Keratinocyte (primary cell): ENCODE measurements around the gene SCN2B. TPM values are rescaled to one million over a fixed set of nuclear protein-coding genes. Genes with fewer than 3 reads are reported as not detected.

Source experiments
- DNase-seq: peaks from one replicate; pipeline ENCODE4 v3.0.0-alpha.2; 2011; ENCODE audit warnings: low read depth, missing footprints, low spot score
- FAIRE-seq: peaks from 2 replicates; lab custom pipeline; 2011; peaks lifted over from hg19 to GRCh38; lab: Jason Lieb, UNC
- H2AFZ ChIP-seq: 2 replicates; pipeline ENCODE4 v1.6.0; 2012; ENCODE audit warnings: low read length, control low read depth, inconsistent platforms; ENCODE audit not compliant: control insufficient read depth
- H3K27ac ChIP-seq: 2 replicates; pipeline ENCODE4 v1.5.1; 2011; ENCODE audit warnings: low read length; ENCODE audit not compliant: control insufficient read depth, insufficient read depth
- H3K27me3 ChIP-seq: 3 replicates; pipeline ENCODE4 v1.6.0; 2011; ENCODE audit warnings: low read length; ENCODE audit not compliant: control insufficient read depth, insufficient read depth; ENCODE audit errors: extremely low read depth
- H3K36me3 ChIP-seq, 2 experiments: 2 replicates in 1 of 2; 3 replicates in 1 of 2; pipeline ENCODE4 v1.5.1; 2011; ENCODE audit warnings: low read length in 2 of 2, mild to moderate bottlenecking in 1 of 2; ENCODE audit not compliant: control insufficient read depth in 2 of 2, insufficient read depth in 2 of 2; ENCODE audit errors: extremely low read depth in 1 of 2
- H3K4me1 ChIP-seq: 3 replicates; pipeline ENCODE4 v1.5.1; 2011; ENCODE audit warnings: low read length; ENCODE audit not compliant: control insufficient read depth, insufficient read depth; ENCODE audit errors: extremely low read depth
- H3K4me2 ChIP-seq: 3 replicates; pipeline ENCODE4 v1.6.0; 2011; ENCODE audit warnings: low read depth, low read length; ENCODE audit not compliant: control insufficient read depth, insufficient read depth; ENCODE audit errors: extremely low read depth
- H3K4me3 ChIP-seq, 3 experiments: fragments of 200-600 bp in 1 of 3; sonication (generic) in 1 of 3; 2 replicates in 2 of 3; 3 replicates in 1 of 3; pipeline ENCODE4 v1.5.1; 2011 to 2016; ENCODE audit warnings: low read length in 3 of 3, mild to moderate bottlenecking in 3 of 3, control low read depth in 2 of 3, inconsistent platforms in 1 of 3, low read depth in 1 of 3, mixed read lengths in 1 of 3, mixed run types in 1 of 3, moderate library complexity in 1 of 3; ENCODE audit not compliant: control insufficient read depth in 2 of 3, insufficient read depth in 2 of 3; ENCODE audit errors: extremely low read depth in 1 of 3
- H3K79me2 ChIP-seq: 2 replicates; pipeline ENCODE4 v1.6.0; 2012; ENCODE audit warnings: low read length; ENCODE audit not compliant: control insufficient read depth, insufficient read depth
- H3K9ac ChIP-seq: 3 replicates; pipeline ENCODE4 v1.6.0; 2011; ENCODE audit warnings: low read length; ENCODE audit not compliant: control insufficient read depth, insufficient read depth; ENCODE audit errors: extremely low read depth
- H3K9me1 ChIP-seq: 3 replicates; pipeline ENCODE4 v1.6.0; 2011; ENCODE audit warnings: low read length; ENCODE audit not compliant: control insufficient read depth, insufficient read depth; ENCODE audit errors: extremely low read depth
- H3K9me3 ChIP-seq: 2 replicates; pipeline ENCODE4 v1.5.1; 2012; ENCODE audit warnings: low read depth, low read length; ENCODE audit not compliant: control insufficient read depth
- H4K20me1 ChIP-seq: 3 replicates; pipeline ENCODE4 v1.6.0; 2011; ENCODE audit warnings: low read length; ENCODE audit not compliant: control insufficient read depth, insufficient read depth; ENCODE audit errors: extremely low read depth
- EZH2 ChIP-seq: IDR thresholded peaks from one replicate; pipeline ENCODE4 v1.6.1; 2012; ENCODE audit warnings: inconsistent platforms, mild to moderate bottlenecking, low read length, moderate library complexity
- dilution Hi-C: fragments of 300-500 bp; cut with MboI; formaldehyde crosslinking; loops from one replicate; pipeline ENCODE4 v1.7.0; 2020; ENCODE audit warnings: low sequenced_read_pairs; ENCODE audit not compliant: extremely low pct_ligation_motif_present
- polyA plus RNA-seq, 5 experiments: library from polyadenylated mRNA; depleted of rRNA in 3 of 5; stranded (reverse) in 3 of 5; stranded (forward) in 1 of 5; unstranded in 1 of 5; fragments of >200 nt; gene quantifications; 1 replicate in 1 of 5; 2 replicates in 3 of 5; 3 replicates in 1 of 5; pipeline versions ENCODE4 v1.2.1 to v1.2.3, GENCODE V29; 2011 to 2012; ENCODE audit warnings: missing spikeins in 2 of 5, low read depth in 1 of 5, low replicate concordance in 1 of 5
- TF ChIP-seq, protein P1 (sequence below), 3 experiments: IDR thresholded peaks in 1 of 3; conservative IDR thresholded peaks in 1 of 3; optimal IDR thresholded peaks in 1 of 3; 2 replicates in 2 of 3; 3 replicates in 1 of 3; pipeline versions ENCODE3 to v1.5.1; 2011; ENCODE audit warnings: low read length in 3 of 3, mild to moderate bottlenecking in 3 of 3, moderate library complexity in 2 of 3, control low read depth in 1 of 3, inconsistent platforms in 1 of 3; ENCODE audit not compliant: insufficient read depth in 2 of 3; ENCODE audit errors: extremely low read depth in 1 of 3

Gene SCN2B
- polyA plus RNA-seq, 1 donor (not counting 4 experiments of a cell fraction or from before 2014, with no cell fraction given): 0.56 TPM

- no peaks in the 10 kb centered on the region for H3K4me1 ChIP-seq
- TF ChIP-seq, protein P1, sequence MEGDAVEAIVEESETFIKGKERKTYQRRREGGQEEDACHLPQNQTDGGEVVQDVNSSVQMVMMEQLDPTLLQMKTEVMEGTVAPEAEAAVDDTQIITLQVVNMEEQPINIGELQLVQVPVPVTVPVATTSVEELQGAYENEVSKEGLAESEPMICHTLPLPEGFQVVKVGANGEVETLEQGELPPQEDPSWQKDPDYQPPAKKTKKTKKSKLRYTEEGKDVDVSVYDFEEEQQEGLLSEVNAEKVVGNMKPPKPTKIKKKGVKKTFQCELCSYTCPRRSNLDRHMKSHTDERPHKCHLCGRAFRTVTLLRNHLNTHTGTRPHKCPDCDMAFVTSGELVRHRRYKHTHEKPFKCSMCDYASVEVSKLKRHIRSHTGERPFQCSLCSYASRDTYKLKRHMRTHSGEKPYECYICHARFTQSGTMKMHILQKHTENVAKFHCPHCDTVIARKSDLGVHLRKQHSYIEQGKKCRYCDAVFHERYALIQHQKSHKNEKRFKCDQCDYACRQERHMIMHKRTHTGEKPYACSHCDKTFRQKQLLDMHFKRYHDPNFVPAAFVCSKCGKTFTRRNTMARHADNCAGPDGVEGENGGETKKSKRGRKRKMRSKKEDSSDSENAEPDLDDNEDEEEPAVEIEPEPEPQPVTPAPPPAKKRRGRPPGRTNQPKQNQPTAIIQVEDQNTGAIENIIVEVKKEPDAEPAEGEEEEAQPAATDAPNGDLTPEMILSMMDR (optimal IDR thresholded peaks at IDR 0.05 in 1 of 3, IDR thresholded peaks at IDR 0.05 in 1 of 3, conservative IDR thresholded peaks at IDR 0.05 in 1 of 3; ENCODE audit: extremely low read depth in 1 of 3, insufficient read depth in 2 of 3, low read length in 3 of 3): no peak
- TF ChIP-seq EZH2: no peak
- H3K36me3 ChIP-seq: peaks cover 2% of the 10 kb centered on the region in 2 experiments
- DNase-seq (no peak), FAIRE-seq (no peak)
- no peaks in the 10 kb centered on the region for H4K20me1 ChIP-seq
- H2AFZ ChIP-seq: no peak overlapping the region
- dilution Hi-C loops: no loop called here
- no peak overlapping the region for H3K4me2 ChIP-seq
- H3K27me3 ChIP-seq: peaks cover 5% of the 10 kb centered on the region
- H3K79me2 ChIP-seq: no peaks in the 10 kb centered on the region
- no peaks in the 10 kb centered on the region for H3K9me1 ChIP-seq
- H3K27ac ChIP-seq: no peak overlapping the region
- H3K9ac ChIP-seq: no peak overlapping the region
- H3K4me3 ChIP-seq: no peak overlapping the region
- no peaks in the 10 kb centered on the region for H3K9me3 ChIP-seq
Measured at GRCh38 chr11:118222437-118222836, 46.0 kb upstream of the SCN2B start.

GRCh38 chr11:118221419-118221818, 45.0 kb upstream of the SCN2B start:
- Histone ChIP-seq H3K79me2 (no peaks in the 10 kb centered on the region), H3K9me1 (no peaks in the 10 kb centered on the region), H3K9ac (no peak overlapping the region), H3K27me3 (peaks cover 5% of the 10 kb centered on the region), H3K4me1 (no peaks in the 10 kb centered on the region), H3K9me3 (no peaks in the 10 kb centered on the region), H4K20me1 (no peaks in the 10 kb centered on the region), H3K36me3 (no peaks in the 10 kb centered on the region), H3K27ac (no peak overlapping the region), H3K4me3 (no peak overlapping the region), H2AFZ (no peak overlapping the region), H3K4me2 (no peak overlapping the region)
- FAIRE-seq (no peak), DNase-seq (no peak)
- TF ChIP-seq, protein P1 (optimal IDR thresholded peaks at IDR 0.05 in 1 of 3, IDR thresholded peaks at IDR 0.05 in 1 of 3, conservative IDR thresholded peaks at IDR 0.05 in 1 of 3; ENCODE audit: extremely low read depth in 1 of 3, insufficient read depth in 2 of 3, low read length in 3 of 3): no peak
- no peak for TF ChIP-seq EZH2
- dilution Hi-C loops: no loop called here
